ENCODE measurements around the gene CTSA. TPM values are rescaled to one million over a fixed set of nuclear protein-coding genes. Genes with fewer than 3 reads are reported as not detected.

Gene CTSA
- total and polyA plus RNA-seq, 9 of the 15 experiments (the other 6 are each of a cell fraction or from before 2014, with no cell fraction given) = 8.8 to 61.7 (median 28.3) TPM

DNA sequence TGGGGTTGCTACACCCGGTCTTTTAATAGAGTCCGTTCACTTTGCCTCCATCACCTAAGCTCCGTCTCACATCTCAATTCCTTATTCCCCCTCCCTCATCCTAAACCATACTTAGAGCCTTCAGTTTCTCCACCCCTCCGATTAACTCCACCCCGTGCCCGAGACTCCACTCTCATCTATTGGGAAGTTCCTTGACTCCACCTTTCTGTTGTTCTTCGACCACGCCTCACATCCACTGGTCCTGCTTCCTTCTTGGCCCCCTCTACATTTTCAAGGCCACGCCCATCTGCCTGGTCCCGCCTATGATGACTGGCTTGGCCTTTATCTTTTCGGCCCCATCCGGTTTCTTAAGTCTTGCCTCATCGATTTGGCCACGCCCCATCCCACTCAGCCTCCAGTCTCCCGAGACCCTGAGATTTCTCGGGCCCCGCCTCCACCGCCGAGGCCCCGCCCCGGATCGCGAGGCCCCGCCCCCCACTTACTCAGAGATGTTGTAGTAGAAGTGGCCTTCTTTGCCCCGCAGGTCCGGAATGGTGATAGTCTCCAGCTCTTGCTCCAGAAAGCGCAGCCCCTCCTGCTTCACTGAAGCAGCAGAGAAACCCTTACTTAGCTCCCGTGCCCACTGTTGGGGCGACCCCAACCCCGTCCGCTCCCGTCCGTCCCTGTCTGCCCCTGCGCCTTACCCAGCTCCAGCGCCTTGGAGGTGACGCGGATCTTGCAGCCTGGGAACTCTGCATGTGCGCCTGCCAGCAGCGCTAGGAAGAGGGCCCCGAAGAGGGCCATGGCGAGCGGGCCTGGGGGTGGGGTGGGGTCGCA, 19.7 kb downstream of the CTSA start (continued):
- TF ChIP-seq, protein P1, sequence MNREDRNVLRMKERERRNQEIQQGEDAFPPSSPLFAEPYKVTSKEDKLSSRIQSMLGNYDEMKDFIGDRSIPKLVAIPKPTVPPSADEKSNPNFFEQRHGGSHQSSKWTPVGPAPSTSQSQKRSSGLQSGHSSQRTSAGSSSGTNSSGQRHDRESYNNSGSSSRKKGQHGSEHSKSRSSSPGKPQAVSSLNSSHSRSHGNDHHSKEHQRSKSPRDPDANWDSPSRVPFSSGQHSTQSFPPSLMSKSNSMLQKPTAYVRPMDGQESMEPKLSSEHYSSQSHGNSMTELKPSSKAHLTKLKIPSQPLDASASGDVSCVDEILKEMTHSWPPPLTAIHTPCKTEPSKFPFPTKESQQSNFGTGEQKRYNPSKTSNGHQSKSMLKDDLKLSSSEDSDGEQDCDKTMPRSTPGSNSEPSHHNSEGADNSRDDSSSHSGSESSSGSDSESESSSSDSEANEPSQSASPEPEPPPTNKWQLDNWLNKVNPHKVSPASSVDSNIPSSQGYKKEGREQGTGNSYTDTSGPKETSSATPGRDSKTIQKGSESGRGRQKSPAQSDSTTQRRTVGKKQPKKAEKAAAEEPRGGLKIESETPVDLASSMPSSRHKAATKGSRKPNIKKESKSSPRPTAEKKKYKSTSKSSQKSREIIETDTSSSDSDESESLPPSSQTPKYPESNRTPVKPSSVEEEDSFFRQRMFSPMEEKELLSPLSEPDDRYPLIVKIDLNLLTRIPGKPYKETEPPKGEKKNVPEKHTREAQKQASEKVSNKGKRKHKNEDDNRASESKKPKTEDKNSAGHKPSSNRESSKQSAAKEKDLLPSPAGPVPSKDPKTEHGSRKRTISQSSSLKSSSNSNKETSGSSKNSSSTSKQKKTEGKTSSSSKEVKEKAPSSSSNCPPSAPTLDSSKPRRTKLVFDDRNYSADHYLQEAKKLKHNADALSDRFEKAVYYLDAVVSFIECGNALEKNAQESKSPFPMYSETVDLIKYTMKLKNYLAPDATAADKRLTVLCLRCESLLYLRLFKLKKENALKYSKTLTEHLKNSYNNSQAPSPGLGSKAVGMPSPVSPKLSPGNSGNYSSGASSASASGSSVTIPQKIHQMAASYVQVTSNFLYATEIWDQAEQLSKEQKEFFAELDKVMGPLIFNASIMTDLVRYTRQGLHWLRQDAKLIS (CRISPR knock-in tag; IDR thresholded peaks at IDR 0.05) = no peak
- TF ChIP-seq ELF4 (CRISPR knock-in tag; IDR thresholded peaks at IDR 0.05) (peak; percentile 86), ZNF184 (CRISPR knock-in tag; IDR thresholded peaks at IDR 0.05) (no peak), ZSCAN32 (CRISPR knock-in tag; IDR thresholded peaks at IDR 0.05) (no peak), PYGO2 (tag; IDR thresholded peaks at IDR 0.05) (no peak), DPF2 (IDR thresholded peaks at IDR 0.05) (peak; percentile 84), IRF2 (CRISPR knock-in tag; IDR thresholded peaks at IDR 0.05) (no peak), PRPF4 (IDR thresholded peaks at IDR 0.05; ENCODE audit: insufficient read depth, low read depth, low read length, poor library complexity, severe bottlenecking) (no peak), MTA3 (IDR thresholded peaks at IDR 0.05; ENCODE audit: borderline replicate concordance) (0 out of 2 replicates have a peak, but pooled peaks have one; percentile 30), HDAC6 (IDR thresholded peaks at IDR 0.05; ENCODE audit: low read depth, low read length) (no peak), BRD9 (IDR thresholded peaks at IDR 0.05; ENCODE audit: low read depth, partially characterized antibody) (no peak), SMAD3 (CRISPR knock-in tag; conservative IDR thresholded peaks at IDR 0.05) (no peak), DDX20 (tag; IDR thresholded peaks at IDR 0.05; ENCODE audit: low read depth) (no peak)
- TF ChIP-seq, protein P2, sequence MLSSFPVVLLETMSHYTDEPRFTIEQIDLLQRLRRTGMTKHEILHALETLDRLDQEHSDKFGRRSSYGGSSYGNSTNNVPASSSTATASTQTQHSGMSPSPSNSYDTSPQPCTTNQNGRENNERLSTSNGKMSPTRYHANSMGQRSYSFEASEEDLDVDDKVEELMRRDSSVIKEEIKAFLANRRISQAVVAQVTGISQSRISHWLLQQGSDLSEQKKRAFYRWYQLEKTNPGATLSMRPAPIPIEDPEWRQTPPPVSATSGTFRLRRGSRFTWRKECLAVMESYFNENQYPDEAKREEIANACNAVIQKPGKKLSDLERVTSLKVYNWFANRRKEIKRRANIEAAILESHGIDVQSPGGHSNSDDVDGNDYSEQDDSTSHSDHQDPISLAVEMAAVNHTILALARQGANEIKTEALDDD (IDR thresholded peaks at IDR 0.05) = no peak
- TF ChIP-seq, protein P3, sequence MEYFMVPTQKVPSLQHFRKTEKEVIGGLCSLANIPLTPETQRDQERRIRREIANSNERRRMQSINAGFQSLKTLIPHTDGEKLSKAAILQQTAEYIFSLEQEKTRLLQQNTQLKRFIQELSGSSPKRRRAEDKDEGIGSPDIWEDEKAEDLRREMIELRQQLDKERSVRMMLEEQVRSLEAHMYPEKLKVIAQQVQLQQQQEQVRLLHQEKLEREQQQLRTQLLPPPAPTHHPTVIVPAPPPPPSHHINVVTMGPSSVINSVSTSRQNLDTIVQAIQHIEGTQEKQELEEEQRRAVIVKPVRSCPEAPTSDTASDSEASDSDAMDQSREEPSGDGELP (CRISPR knock-in tag; IDR thresholded peaks at IDR 0.05; ENCODE audit: borderline replicate concordance) = peak; percentile 66; the same call in 1 of the 2 replicates
- TF ChIP-seq, protein P4, sequence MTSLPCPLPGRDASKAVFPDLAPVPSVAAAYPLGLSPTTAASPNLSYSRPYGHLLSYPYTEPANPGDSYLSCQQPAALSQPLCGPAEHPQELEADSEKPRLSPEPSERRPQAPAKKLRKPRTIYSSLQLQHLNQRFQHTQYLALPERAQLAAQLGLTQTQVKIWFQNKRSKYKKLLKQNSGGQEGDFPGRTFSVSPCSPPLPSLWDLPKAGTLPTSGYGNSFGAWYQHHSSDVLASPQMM (CRISPR knock-in tag; IDR thresholded peaks at IDR 0.05) = no peak
- TF ChIP-seq, protein P5, sequence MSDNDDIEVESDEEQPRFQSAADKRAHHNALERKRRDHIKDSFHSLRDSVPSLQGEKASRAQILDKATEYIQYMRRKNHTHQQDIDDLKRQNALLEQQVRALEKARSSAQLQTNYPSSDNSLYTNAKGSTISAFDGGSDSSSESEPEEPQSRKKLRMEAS (CRISPR knock-in tag; IDR thresholded peaks at IDR 0.05) = no peak
- TF ChIP-seq, protein P6, sequence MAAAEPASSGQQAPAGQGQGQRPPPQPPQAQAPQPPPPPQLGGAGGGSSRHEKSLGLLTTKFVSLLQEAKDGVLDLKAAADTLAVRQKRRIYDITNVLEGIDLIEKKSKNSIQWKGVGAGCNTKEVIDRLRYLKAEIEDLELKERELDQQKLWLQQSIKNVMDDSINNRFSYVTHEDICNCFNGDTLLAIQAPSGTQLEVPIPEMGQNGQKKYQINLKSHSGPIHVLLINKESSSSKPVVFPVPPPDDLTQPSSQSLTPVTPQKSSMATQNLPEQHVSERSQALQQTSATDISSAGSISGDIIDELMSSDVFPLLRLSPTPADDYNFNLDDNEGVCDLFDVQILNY (CRISPR knock-in tag; IDR thresholded peaks at IDR 0.05) = no peak
- TF ChIP-seq, protein P7, sequence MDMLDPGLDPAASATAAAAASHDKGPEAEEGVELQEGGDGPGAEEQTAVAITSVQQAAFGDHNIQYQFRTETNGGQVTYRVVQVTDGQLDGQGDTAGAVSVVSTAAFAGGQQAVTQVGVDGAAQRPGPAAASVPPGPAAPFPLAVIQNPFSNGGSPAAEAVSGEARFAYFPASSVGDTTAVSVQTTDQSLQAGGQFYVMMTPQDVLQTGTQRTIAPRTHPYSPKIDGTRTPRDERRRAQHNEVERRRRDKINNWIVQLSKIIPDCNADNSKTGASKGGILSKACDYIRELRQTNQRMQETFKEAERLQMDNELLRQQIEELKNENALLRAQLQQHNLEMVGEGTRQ (CRISPR knock-in tag; IDR thresholded peaks at IDR 0.05) = no peak

Data from K562 (cell line).